DMS 273 treated with DMSO at 0.1 percent for 48 hours (cell line): ENCODE results near the gene TXNDC15.

Source experiments
- DNase-seq: peaks from one replicate; lab custom pipeline; 2025; lab: John Stamatoyannopoulos, UW

TXNDC15 gene

GRCh38 chr5:134920848-134921575, 46.8 kb downstream of the TXNDC15 start:
- no peak for DNase-seq

DNA sequence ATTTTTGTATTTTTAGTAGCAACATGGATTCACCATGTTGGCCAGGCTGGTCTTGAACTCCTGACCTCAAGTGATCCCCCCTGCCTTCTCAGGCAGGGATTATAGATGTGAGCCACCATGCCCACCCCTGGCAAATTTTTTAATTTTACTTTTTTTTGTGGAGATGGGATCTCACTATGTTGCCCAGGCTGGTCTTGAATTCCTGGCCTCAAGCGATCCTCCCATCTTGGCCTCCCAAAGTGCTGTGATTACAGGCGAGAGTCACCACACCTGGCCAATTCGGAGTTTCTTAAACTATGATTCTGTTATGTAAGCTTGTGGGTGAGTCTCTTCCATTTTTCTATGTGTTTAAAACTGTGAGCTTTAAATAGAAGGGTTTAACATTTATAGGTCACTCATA, 58.3 kb downstream of the TXNDC15 start:
- no peak for DNase-seq

- DNase-seq, result no peak
These were observed 60.0 kb downstream of the TXNDC15 start for GRCh38 chr5:134934202-134934601.

GRCh38 chr5:134935711-134936602, 61.8 kb downstream of the TXNDC15 start:
- DNase-seq, result no peak

DNA sequence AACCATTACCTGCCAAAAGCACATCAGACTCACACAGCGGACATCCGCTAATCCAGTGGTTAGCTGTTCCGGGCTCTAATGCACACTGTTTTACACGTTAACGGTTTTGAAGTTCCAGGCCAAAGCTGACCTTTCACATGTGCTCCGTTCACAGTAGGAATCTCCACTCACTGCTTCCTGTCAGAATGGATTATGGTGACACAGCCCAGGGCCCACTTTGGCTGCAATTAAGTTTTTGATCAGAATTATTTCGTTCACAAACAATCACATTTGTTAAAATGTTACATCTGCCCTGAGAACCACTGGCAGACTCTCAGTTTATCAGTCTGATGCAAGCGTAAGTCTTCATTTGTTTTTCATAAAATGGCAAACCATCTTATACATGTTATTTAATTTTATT, 63.4 kb downstream of the TXNDC15 start:
- no peak for DNase-seq

- no peak for DNase-seq
These were observed 63.9 kb downstream of the TXNDC15 start for GRCh38 chr5:134938030-134938429.

DNA sequence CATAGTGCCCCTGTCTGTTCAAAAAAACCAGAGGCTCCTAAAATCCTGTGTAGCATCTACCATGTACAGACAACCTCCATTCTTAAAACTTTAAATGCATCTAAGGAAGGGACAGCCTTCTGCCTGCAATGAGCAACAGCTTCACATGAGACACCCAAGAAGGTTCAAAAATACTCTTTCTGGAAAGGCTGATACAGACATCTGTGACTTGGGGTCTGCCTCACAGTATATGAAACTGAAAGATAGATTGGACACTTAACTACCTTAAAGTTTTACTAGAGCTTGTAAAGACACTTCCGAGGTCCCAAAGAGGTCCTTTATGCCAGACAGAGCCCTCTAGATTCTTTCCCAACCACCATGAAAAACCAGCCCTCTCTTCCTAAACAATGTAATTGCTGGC, 65.3 kb downstream of the TXNDC15 start:
- no peak for DNase-seq

DNA sequence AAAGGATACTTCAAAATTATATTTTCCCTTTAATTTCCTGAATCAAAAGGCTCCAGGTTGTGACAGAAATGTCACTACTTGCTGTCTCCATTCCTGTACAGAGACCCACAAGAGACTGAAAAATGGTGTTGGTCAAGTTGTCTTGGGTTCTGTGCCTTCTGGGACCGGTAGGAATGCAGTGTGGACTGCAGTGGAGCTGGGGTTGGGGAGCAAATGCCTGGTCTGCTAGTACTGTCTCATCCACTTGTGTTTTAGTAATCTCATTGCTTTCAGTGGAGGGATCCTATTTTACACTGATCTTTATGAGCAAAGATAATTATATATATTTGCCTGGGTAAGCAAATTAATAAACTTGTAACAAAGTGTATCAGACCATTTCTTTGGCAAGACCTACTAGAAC, 69.4 kb downstream of the TXNDC15 start:
- DNase-seq, result no peak

DNA sequence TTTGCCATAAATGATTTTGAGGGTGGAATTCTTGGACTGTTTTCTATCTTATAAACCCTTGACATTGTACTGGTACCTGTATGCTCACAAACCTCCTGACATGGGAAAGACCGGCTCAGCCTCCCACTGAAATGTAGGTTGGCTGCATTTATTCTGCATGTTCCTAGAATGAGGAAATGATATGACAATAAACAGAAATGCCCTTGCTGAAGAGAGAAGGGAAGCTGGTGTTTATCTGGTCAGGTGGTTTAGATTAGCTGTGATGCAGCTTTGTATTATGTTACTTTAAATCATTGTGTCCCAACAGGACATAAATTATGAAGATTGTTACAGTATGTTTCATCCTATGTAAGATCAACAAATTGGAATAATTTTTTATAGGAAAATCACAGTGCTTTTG, 70.5 kb downstream of the TXNDC15 start:
- no peak for DNase-seq

GRCh38 chr5:134945041-134945440, 70.9 kb downstream of the TXNDC15 start:
- DNase-seq, result no peak

- DNase-seq, result no peak
These were observed 74.7 kb downstream of the TXNDC15 start for GRCh38 chr5:134948911-134949310.

DNA sequence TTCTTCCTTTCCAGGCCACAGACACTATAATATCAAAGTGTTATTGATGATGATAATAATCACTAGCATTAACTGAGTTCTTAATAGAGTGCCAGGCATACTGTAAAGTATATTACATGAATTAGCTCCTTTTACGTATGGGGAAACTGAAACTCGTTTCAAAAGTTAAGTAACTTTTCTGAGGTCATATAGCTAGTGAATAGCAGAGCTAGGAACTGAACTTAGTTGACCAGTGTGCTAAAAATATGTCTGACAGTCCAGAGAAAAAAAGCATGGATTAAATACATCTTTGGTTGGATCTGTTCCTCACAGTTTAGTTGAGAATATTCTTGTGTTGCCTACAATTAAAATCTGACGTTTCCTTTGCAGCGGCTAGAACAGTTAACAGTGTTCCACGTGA, 75.1 kb downstream of the TXNDC15 start:
- no peak for DNase-seq
